ENCODE data around the gene LIN7A.
A peak's percentile ranks its signal among the peaks of the same experiment; 100 is the strongest.

The LIN7A gene

GRCh38 chr12:80860928-80861327, 76.8 kb downstream of the LIN7A start:
- Histone ChIP-seq H3K36me3 (ENCODE audit: insufficient read depth, low read length) (no peaks in the 10 kb centered on the region), H3K27me3 (ENCODE audit: insufficient read depth, low read length) (no peaks in the 10 kb centered on the region), H3K79me2 (ENCODE audit: control insufficient read depth, insufficient read depth, low read length, unreplicated experiment) (no peaks in the 10 kb centered on the region), H3K4me3 (ENCODE audit: low read depth, low read length) (no peak overlapping the region), H3K4me1 (ENCODE audit: control insufficient read depth, insufficient read depth, low read length, unreplicated experiment) (peaks cover 24% of the 10 kb centered on the region), H3K27ac (ENCODE audit: low read depth, low read length) (no peak overlapping the region), H2AFZ (ENCODE audit: low read length, unreplicated experiment) (no peak overlapping the region)

DNA sequence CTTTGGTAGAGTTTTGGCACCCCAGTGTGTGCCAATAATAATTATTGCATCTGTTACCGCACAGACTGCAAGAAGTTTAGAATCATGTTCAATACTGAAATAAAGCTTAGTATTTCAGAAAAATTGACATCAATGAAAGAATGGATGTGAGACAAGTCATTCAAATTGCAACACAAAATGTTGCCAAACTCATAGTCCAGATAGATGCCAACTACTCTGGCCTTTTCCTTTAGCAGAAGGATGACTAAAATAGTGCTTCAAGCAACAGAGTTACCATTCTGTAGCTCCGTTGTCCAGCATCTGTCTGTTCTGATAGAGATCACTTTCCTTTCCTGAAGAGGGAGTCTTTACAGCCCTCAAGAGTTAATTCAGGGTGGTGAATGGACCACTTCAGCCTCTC, 77.5 kb downstream of the LIN7A start:
- no peaks in the 10 kb centered on the region for H3K36me3 ChIP-seq (ENCODE audit: insufficient read depth, low read length)
- H3K79me2 ChIP-seq (ENCODE audit: control insufficient read depth, insufficient read depth, low read length, unreplicated experiment), result no peaks in the 10 kb centered on the region
- no peak overlapping the region for H3K4me3 ChIP-seq (ENCODE audit: low read depth, low read length)
- no peaks in the 10 kb centered on the region for H3K27me3 ChIP-seq (ENCODE audit: insufficient read depth, low read length)
- H3K4me1 ChIP-seq (ENCODE audit: control insufficient read depth, insufficient read depth, low read length, unreplicated experiment), result peaks cover 24% of the 10 kb centered on the region
- no peak overlapping the region for H3K27ac ChIP-seq (ENCODE audit: low read depth, low read length)
- no peak overlapping the region for H2AFZ ChIP-seq (ENCODE audit: low read length, unreplicated experiment)

- Histone ChIP-seq H3K36me3 (ENCODE audit: insufficient read depth, low read length) (no peaks in the 10 kb centered on the region), H3K27me3 (ENCODE audit: insufficient read depth, low read length) (no peaks in the 10 kb centered on the region), H3K4me1 (ENCODE audit: control insufficient read depth, insufficient read depth, low read length, unreplicated experiment) (peaks cover 20% of the 10 kb centered on the region), H3K4me3 (ENCODE audit: low read depth, low read length) (no peak overlapping the region), H3K79me2 (ENCODE audit: control insufficient read depth, insufficient read depth, low read length, unreplicated experiment) (no peaks in the 10 kb centered on the region), H3K27ac (ENCODE audit: low read depth, low read length) (no peak overlapping the region), H2AFZ (ENCODE audit: low read length, unreplicated experiment) (no peak overlapping the region)
These were observed 79.4 kb downstream of the LIN7A start for GRCh38 chr12:80858356-80858755.

DNA sequence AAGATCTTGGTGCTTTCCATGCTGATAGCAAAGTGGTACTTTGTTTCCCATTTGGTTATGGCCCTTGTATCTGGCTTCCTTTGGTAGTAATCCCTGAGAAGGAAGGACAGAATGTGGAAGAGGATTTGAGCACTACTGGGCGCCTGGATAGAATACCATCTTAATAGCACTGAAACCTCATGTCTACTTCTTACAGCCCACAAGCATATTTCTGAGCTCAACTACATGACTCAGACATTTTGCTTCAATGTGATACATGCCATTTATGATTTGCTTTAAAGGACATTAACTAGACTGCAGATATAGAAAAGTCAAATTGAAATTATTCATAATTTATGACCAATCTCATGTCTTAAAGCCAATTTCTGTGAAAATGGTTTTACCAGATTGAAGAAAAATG, 80.4 kb downstream of the LIN7A start:
- peaks cover 13% of the 10 kb centered on the region for H3K4me1 ChIP-seq (ENCODE audit: control insufficient read depth, insufficient read depth, low read length, unreplicated experiment)
- H3K79me2 ChIP-seq (ENCODE audit: control insufficient read depth, insufficient read depth, low read length, unreplicated experiment), result no peaks in the 10 kb centered on the region
- H3K27me3 ChIP-seq (ENCODE audit: insufficient read depth, low read length), result no peaks in the 10 kb centered on the region
- no peak overlapping the region for H2AFZ ChIP-seq (ENCODE audit: low read length, unreplicated experiment)
- no peaks in the 10 kb centered on the region for H3K36me3 ChIP-seq (ENCODE audit: insufficient read depth, low read length)
- no peak overlapping the region for H3K27ac ChIP-seq (ENCODE audit: low read depth, low read length)
- no peak overlapping the region for H3K4me3 ChIP-seq (ENCODE audit: low read depth, low read length)

DNA sequence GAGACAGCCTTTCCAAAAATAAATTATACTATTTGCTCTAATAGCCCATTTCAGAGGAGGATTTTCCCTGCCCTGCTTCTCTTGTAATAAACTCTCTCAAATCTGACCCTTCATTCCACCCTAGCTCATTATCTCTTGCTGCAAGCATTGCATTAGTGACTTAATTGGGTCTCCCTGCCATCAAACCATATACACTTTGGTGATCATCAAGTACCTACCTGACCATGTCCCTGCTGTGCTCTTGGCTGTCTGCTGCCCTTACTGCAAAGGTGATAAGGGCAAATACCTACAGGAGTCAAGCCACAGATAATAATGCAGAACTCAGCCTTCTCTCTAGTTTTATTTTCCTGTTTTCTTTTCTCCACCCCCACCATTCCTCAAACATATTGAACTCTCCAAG, 88.4 kb downstream of the LIN7A start:
- H3K36me3 ChIP-seq (ENCODE audit: insufficient read depth, low read length), result no peaks in the 10 kb centered on the region
- H3K79me2 ChIP-seq (ENCODE audit: control insufficient read depth, insufficient read depth, low read length, unreplicated experiment), result no peaks in the 10 kb centered on the region
- no peak overlapping the region for H2AFZ ChIP-seq (ENCODE audit: low read length, unreplicated experiment)
- no peak overlapping the region for H3K4me3 ChIP-seq (ENCODE audit: low read depth, low read length)
- H3K4me1 ChIP-seq (ENCODE audit: control insufficient read depth, insufficient read depth, low read length, unreplicated experiment), result no peaks in the 10 kb centered on the region
- H3K27me3 ChIP-seq (ENCODE audit: insufficient read depth, low read length), result no peaks in the 10 kb centered on the region
- no peak overlapping the region for H3K27ac ChIP-seq (ENCODE audit: low read depth, low read length)

GRCh38 chr12:80848858-80849257, 88.9 kb downstream of the LIN7A start:
- Histone ChIP-seq H3K36me3 (ENCODE audit: insufficient read depth, low read length) (no peaks in the 10 kb centered on the region), H3K27ac (ENCODE audit: low read depth, low read length) (no peak overlapping the region), H3K4me1 (ENCODE audit: control insufficient read depth, insufficient read depth, low read length, unreplicated experiment) (no peaks in the 10 kb centered on the region), H2AFZ (ENCODE audit: low read length, unreplicated experiment) (no peak overlapping the region), H3K27me3 (ENCODE audit: insufficient read depth, low read length) (no peaks in the 10 kb centered on the region), H3K79me2 (ENCODE audit: control insufficient read depth, insufficient read depth, low read length, unreplicated experiment) (no peaks in the 10 kb centered on the region), H3K4me3 (ENCODE audit: low read depth, low read length) (no peak overlapping the region)

DNA sequence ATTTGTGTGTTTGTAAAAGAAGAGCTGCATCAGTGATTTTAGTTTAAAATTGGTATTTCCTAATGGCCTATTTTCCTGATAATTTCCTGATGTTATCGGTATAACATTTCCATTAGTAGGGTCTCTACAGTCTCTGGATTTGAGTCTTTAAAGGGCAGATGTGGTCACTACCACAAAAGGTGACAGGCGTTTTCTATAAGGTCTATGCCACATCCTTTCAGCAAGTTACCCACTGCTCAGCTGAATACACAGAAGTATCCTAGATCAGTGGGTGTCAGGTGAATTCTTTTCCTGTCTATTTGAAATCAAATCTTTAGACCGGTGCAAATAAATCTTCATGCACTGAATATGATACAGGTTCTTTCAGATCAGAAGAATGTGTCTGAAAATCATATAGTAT, 90.2 kb downstream of the LIN7A start:
- H3K4me1 ChIP-seq (ENCODE audit: control insufficient read depth, insufficient read depth, low read length, unreplicated experiment), result no peaks in the 10 kb centered on the region
- no peaks in the 10 kb centered on the region for H3K27me3 ChIP-seq (ENCODE audit: insufficient read depth, low read length)
- no peaks in the 10 kb centered on the region for H3K36me3 ChIP-seq (ENCODE audit: insufficient read depth, low read length)
- H3K27ac ChIP-seq (ENCODE audit: low read depth, low read length), result no peak overlapping the region
- H3K4me3 ChIP-seq (ENCODE audit: low read depth, low read length), result no peak overlapping the region
- H3K79me2 ChIP-seq (ENCODE audit: control insufficient read depth, insufficient read depth, low read length, unreplicated experiment), result no peaks in the 10 kb centered on the region
- no peak overlapping the region for H2AFZ ChIP-seq (ENCODE audit: low read length, unreplicated experiment)

- Histone ChIP-seq H3K36me3 (ENCODE audit: insufficient read depth, low read length) (no peaks in the 10 kb centered on the region), H2AFZ (ENCODE audit: low read length, unreplicated experiment) (no peak overlapping the region), H3K27ac (ENCODE audit: low read depth, low read length) (no peak overlapping the region), H3K79me2 (ENCODE audit: control insufficient read depth, insufficient read depth, low read length, unreplicated experiment) (no peaks in the 10 kb centered on the region), H3K4me1 (ENCODE audit: control insufficient read depth, insufficient read depth, low read length, unreplicated experiment) (no peaks in the 10 kb centered on the region), H3K27me3 (ENCODE audit: insufficient read depth, low read length) (no peaks in the 10 kb centered on the region), H3K4me3 (ENCODE audit: low read depth, low read length) (no peak overlapping the region)
These were observed 90.8 kb downstream of the LIN7A start for GRCh38 chr12:80846952-80847351.

DNA sequence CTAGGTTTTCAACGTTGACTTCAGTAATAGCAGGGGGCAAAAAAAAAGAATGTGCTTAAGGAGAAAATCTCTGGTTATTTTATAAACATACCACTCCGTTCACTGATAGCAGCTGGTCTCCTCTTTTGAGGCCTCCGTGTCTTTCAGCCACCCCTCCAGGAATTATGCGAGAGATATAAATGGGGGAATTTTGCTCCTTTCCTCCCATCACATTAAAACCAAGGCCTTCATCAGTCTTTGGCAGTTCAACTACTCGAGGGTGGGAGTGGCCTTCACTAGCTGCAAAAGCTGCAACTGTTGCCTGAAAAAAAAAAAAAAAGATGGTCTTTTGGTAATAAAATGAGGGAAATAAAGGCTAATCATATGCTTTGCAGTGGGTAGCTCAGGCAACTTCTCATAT, 92.1 kb downstream of the LIN7A start:
- no peaks in the 10 kb centered on the region for H3K36me3 ChIP-seq (ENCODE audit: insufficient read depth, low read length)
- H3K4me1 ChIP-seq (ENCODE audit: control insufficient read depth, insufficient read depth, low read length, unreplicated experiment), result no peaks in the 10 kb centered on the region
- H3K79me2 ChIP-seq (ENCODE audit: control insufficient read depth, insufficient read depth, low read length, unreplicated experiment), result no peaks in the 10 kb centered on the region
- H3K4me3 ChIP-seq (ENCODE audit: low read depth, low read length), result no peak overlapping the region
- no peaks in the 10 kb centered on the region for H3K27me3 ChIP-seq (ENCODE audit: insufficient read depth, low read length)
- H3K27ac ChIP-seq (ENCODE audit: low read depth, low read length), result no peak overlapping the region
- no peak overlapping the region for H2AFZ ChIP-seq (ENCODE audit: low read length, unreplicated experiment)

GRCh38 chr12:80843969-80844368, 93.8 kb downstream of the LIN7A start:
- no peaks in the 10 kb centered on the region for H3K27me3 ChIP-seq (ENCODE audit: insufficient read depth, low read length)
- no peaks in the 10 kb centered on the region for H3K4me1 ChIP-seq (ENCODE audit: control insufficient read depth, insufficient read depth, low read length, unreplicated experiment)
- no peaks in the 10 kb centered on the region for H3K36me3 ChIP-seq (ENCODE audit: insufficient read depth, low read length)
- H2AFZ ChIP-seq (ENCODE audit: low read length, unreplicated experiment), result no peak overlapping the region
- H3K4me3 ChIP-seq (ENCODE audit: low read depth, low read length), result no peak overlapping the region
- H3K79me2 ChIP-seq (ENCODE audit: control insufficient read depth, insufficient read depth, low read length, unreplicated experiment), result no peaks in the 10 kb centered on the region
- H3K27ac ChIP-seq (ENCODE audit: low read depth, low read length), result no peak overlapping the region

DNA sequence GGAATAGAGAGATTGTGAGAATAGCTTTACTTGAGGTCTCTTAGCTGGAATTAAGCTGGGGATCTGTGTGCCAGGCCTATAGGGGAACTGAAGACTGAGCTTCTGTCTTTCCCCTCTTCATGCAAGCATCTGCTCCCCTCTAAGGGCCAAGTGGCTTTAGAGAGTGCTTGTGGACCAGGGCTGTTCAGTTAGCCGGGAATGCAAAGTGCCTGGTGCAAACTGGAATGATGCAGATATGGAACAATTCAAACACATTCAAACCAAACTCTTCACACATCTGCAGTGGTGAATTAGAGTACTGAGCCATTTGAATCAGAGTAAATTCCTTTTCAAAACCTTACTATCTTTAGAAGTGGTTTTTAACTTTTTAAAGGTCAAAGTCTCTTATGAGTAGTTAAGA, 99.0 kb downstream of the LIN7A start:
- H3K4me3 ChIP-seq (ENCODE audit: low read depth, low read length), result no peak overlapping the region
- no peaks in the 10 kb centered on the region for H3K79me2 ChIP-seq (ENCODE audit: control insufficient read depth, insufficient read depth, low read length, unreplicated experiment)
- H3K27ac ChIP-seq (ENCODE audit: low read depth, low read length), result no peak overlapping the region
- H3K27me3 ChIP-seq (ENCODE audit: insufficient read depth, low read length), result no peaks in the 10 kb centered on the region
- peaks cover 4% of the 10 kb centered on the region for H3K4me1 ChIP-seq (ENCODE audit: control insufficient read depth, insufficient read depth, low read length, unreplicated experiment)
- no peaks in the 10 kb centered on the region for H3K36me3 ChIP-seq (ENCODE audit: insufficient read depth, low read length)
- H2AFZ ChIP-seq (ENCODE audit: low read length, unreplicated experiment), result peak overlapping the region; percentile 30
